ENCODE results near the gene RALGDS. TPM values are rescaled to one million over a fixed set of nuclear protein-coding genes. Genes with fewer than 3 reads are reported as not detected.

The RALGDS gene
- total and polyA plus RNA-seq, 9 of the 15 experiments (the other 6 are each of a cell fraction or from before 2014, with no cell fraction given) = 0.75 to 43.3 (median 27.1) TPM

- TF ChIP-seq, protein P1, sequence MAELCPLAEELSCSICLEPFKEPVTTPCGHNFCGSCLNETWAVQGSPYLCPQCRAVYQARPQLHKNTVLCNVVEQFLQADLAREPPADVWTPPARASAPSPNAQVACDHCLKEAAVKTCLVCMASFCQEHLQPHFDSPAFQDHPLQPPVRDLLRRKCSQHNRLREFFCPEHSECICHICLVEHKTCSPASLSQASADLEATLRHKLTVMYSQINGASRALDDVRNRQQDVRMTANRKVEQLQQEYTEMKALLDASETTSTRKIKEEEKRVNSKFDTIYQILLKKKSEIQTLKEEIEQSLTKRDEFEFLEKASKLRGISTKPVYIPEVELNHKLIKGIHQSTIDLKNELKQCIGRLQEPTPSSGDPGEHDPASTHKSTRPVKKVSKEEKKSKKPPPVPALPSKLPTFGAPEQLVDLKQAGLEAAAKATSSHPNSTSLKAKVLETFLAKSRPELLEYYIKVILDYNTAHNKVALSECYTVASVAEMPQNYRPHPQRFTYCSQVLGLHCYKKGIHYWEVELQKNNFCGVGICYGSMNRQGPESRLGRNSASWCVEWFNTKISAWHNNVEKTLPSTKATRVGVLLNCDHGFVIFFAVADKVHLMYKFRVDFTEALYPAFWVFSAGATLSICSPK (IDR thresholded peaks at IDR 0.05; ENCODE audit: borderline replicate concordance) = no peak
- no peak for TF ChIP-seq PHTF2 (CRISPR knock-in tag; IDR thresholded peaks at IDR 0.05)
- TF ChIP-seq, protein P2, sequence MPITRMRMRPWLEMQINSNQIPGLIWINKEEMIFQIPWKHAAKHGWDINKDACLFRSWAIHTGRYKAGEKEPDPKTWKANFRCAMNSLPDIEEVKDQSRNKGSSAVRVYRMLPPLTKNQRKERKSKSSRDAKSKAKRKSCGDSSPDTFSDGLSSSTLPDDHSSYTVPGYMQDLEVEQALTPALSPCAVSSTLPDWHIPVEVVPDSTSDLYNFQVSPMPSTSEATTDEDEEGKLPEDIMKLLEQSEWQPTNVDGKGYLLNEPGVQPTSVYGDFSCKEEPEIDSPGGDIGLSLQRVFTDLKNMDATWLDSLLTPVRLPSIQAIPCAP (CRISPR knock-in tag; IDR thresholded peaks at IDR 0.05; ENCODE audit: borderline replicate concordance) = no peak
- no peak for TF ChIP-seq E2F6 (IDR thresholded peaks at IDR 0.05; ENCODE audit: borderline replicate concordance in 1 of 2, extremely low read depth in 1 of 2, insufficient read depth in 1 of 2, insufficient read length in 1 of 2, low read depth in 1 of 2, low read length in 1 of 2, poor library complexity in 1 of 2, severe bottlenecking in 1 of 2)
- TF ChIP-seq ZNF77 (CRISPR knock-in tag; IDR thresholded peaks at IDR 0.05) = no peak
- TF ChIP-seq CREB1 (IDR thresholded peaks at IDR 0.05) = no peak
- no peak for TF ChIP-seq CREB1 (CRISPR knock-in tag; IDR thresholded peaks at IDR 0.05)
- TF ChIP-seq SAFB2 (IDR thresholded peaks at IDR 0.05; ENCODE audit: borderline replicate concordance, low read depth, low read length, severe bottlenecking) = no peak
- TF ChIP-seq WHSC1 (IDR thresholded peaks at IDR 0.05; ENCODE audit: low read length) = no peak
- peak; percentile 69 for TF ChIP-seq POLR2G (IDR thresholded peaks at IDR 0.05; ENCODE audit: low read depth, low read length)
- TF ChIP-seq, protein P3, sequence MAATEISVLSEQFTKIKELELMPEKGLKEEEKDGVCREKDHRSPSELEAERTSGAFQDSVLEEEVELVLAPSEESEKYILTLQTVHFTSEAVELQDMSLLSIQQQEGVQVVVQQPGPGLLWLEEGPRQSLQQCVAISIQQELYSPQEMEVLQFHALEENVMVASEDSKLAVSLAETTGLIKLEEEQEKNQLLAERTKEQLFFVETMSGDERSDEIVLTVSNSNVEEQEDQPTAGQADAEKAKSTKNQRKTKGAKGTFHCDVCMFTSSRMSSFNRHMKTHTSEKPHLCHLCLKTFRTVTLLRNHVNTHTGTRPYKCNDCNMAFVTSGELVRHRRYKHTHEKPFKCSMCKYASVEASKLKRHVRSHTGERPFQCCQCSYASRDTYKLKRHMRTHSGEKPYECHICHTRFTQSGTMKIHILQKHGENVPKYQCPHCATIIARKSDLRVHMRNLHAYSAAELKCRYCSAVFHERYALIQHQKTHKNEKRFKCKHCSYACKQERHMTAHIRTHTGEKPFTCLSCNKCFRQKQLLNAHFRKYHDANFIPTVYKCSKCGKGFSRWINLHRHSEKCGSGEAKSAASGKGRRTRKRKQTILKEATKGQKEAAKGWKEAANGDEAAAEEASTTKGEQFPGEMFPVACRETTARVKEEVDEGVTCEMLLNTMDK (IDR thresholded peaks at IDR 0.05; ENCODE audit: borderline replicate concordance, insufficient read depth, low read depth, low read length, poor library complexity, severe bottlenecking) = peak; percentile 37
- TF ChIP-seq, protein P4, sequence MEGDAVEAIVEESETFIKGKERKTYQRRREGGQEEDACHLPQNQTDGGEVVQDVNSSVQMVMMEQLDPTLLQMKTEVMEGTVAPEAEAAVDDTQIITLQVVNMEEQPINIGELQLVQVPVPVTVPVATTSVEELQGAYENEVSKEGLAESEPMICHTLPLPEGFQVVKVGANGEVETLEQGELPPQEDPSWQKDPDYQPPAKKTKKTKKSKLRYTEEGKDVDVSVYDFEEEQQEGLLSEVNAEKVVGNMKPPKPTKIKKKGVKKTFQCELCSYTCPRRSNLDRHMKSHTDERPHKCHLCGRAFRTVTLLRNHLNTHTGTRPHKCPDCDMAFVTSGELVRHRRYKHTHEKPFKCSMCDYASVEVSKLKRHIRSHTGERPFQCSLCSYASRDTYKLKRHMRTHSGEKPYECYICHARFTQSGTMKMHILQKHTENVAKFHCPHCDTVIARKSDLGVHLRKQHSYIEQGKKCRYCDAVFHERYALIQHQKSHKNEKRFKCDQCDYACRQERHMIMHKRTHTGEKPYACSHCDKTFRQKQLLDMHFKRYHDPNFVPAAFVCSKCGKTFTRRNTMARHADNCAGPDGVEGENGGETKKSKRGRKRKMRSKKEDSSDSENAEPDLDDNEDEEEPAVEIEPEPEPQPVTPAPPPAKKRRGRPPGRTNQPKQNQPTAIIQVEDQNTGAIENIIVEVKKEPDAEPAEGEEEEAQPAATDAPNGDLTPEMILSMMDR (IDR thresholded peaks at IDR 0.05 in 2 of 3, conservative IDR thresholded peaks at IDR 0.05 in 1 of 3; ENCODE audit: insufficient read depth in 2 of 3, low read depth in 1 of 3, low read length in 3 of 3) = peak; percentile 91 to 98 (median 94)
- TF ChIP-seq U2AF2 (optimal IDR thresholded peaks at IDR 0.05; ENCODE audit: low read depth, low read length) = no peak
- peak; percentile 90 for TF ChIP-seq SMC3 (conservative IDR thresholded peaks at IDR 0.05; ENCODE audit: insufficient read depth, low read depth, low read length)
These were observed 26.6 kb upstream of the RALGDS start (continued) for GRCh38 chr9:133147412-133148198.
